Neural progenitor cell (in vitro differentiated cells): ENCODE data around the gene PIMREG. TPM values are rescaled to one million over a fixed set of nuclear protein-coding genes. Genes with fewer than 3 reads are reported as not detected.
A peak's percentile ranks its signal among the peaks of the same experiment; 100 is the strongest.

ENCODE experiments used
- DNase-seq: peaks from one replicate; pipeline ENCODE4 v3.0.0-alpha.2; 2016; ENCODE audit warnings: low spot score
- H2AFZ ChIP-seq: fragments of 200-600 bp; sonication (generic); replicated peaks from 2 replicates; pipeline ENCODE4 v1.6.1; 2016; ENCODE audit warnings: antibody characterized with exemption
- H3F3A ChIP-seq: fragments of 200-600 bp; sonication (generic); 2 replicates; pipeline ENCODE4 v1.6.1; 2016; ENCODE audit warnings: antibody characterized with exemption, low read depth
- H3K27ac ChIP-seq: fragments of 200-600 bp; sonication (generic); 2 replicates; pipeline ENCODE4 v1.5.1; 2016; ENCODE audit warnings: mild to moderate bottlenecking
- H3K27me3 ChIP-seq: fragments of 200-600 bp; sonication (generic); 2 replicates; pipeline ENCODE4 v1.6.1; 2016; ENCODE audit warnings: mild to moderate bottlenecking, moderate library complexity
- H3K36me3 ChIP-seq: fragments of 200-600 bp; sonication (generic); 2 replicates; pipeline ENCODE4 v1.5.1; 2016
- H3K4me1 ChIP-seq: fragments of 200-600 bp; sonication (generic); 2 replicates; pipeline ENCODE4 v1.6.1; 2016; ENCODE audit warnings: mixed run types
- H3K4me2 ChIP-seq: fragments of 200-600 bp; sonication (generic); 2 replicates; pipeline ENCODE4 v1.6.1; 2016
- H3K4me3 ChIP-seq: fragments of 200-600 bp; sonication (generic); 2 replicates; pipeline ENCODE4 v1.5.1; 2016
- H3K79me2 ChIP-seq: fragments of 200-600 bp; sonication (generic); 2 replicates; pipeline ENCODE4 v1.6.1; 2016; ENCODE audit warnings: low read depth
- H3K9ac ChIP-seq: fragments of 200-600 bp; sonication (generic); 2 replicates; pipeline ENCODE4 v1.6.1; 2016
- H3K9me3 ChIP-seq: fragments of 200-600 bp; sonication (generic); 2 replicates; pipeline ENCODE4 v1.5.1; 2016; ENCODE audit warnings: low read depth
- H4K20me1 ChIP-seq: fragments of 200-600 bp; sonication (generic); 2 replicates; pipeline ENCODE4 v1.6.1; 2016; ENCODE audit warnings: low read depth
- H3K27ac Mint-ChIP-seq: 3 replicates; pipeline ENCODE4 v1.8.0; 2021; ENCODE audit warnings: mixed read lengths
- H3K27me3 Mint-ChIP-seq: 2 replicates; pipeline ENCODE4 v1.8.0; 2022; ENCODE audit warnings: low read depth, mild to moderate bottlenecking, inconsistent platforms, moderate library complexity, mixed read lengths; ENCODE audit not compliant: insufficient read depth
- H3K36me3 Mint-ChIP-seq: 3 replicates; pipeline ENCODE4 v1.8.0; 2021; ENCODE audit warnings: mixed read lengths
- H3K4me1 Mint-ChIP-seq: 3 replicates; pipeline ENCODE4 v1.8.0; 2021; ENCODE audit warnings: mixed read lengths
- H3K4me3 Mint-ChIP-seq: 3 replicates; pipeline ENCODE4 v1.8.0; 2021; ENCODE audit warnings: mild to moderate bottlenecking, moderate library complexity, mixed read lengths
- H3K9me3 Mint-ChIP-seq: 3 replicates; pipeline ENCODE4 v1.8.0; 2020; ENCODE audit warnings: mixed read lengths
- CTCF ChIP-seq: fragments of 200-600 bp; sonication (generic); IDR thresholded peaks from 2 replicates; pipeline ENCODE4 v1.5.1; 2017; ENCODE audit warnings: antibody characterized with exemption, mild to moderate bottlenecking
- EZH2 ChIP-seq: fragments of 200-600 bp; sonication (generic); IDR thresholded peaks from 2 replicates; pipeline ENCODE4 v1.6.1; 2017; ENCODE audit warnings: antibody characterized with exemption, mild to moderate bottlenecking, moderate library complexity
- EZH2phosphoT487 ChIP-seq: fragments of 200-600 bp; sonication (generic); IDR thresholded peaks from 2 replicates; pipeline ENCODE4 v1.6.1; 2017; ENCODE audit warnings: antibody characterized with exemption
- total RNA-seq: library from RNA; depleted of rRNA; stranded (reverse); fragments of >200 nt; gene quantifications from 2 replicates; pipeline ENCODE4 v1.2.3, GENCODE V29; 2015; ENCODE audit warnings: low replicate concordance

The PIMREG gene
- total RNA-seq, 1 donor from 2014 or later: 71.3 TPM

- Histone ChIP-seq H2AFZ (no peak overlapping the region), H3K9me3 (peaks cover 12% of the 10 kb centered on the region), H3F3A (peaks cover 8% of the 10 kb centered on the region), H3K9ac (no peak overlapping the region), H3K79me2 (no peaks in the 10 kb centered on the region), H3K27ac (no peak overlapping the region), H3K36me3 (no peaks in the 10 kb centered on the region), H3K4me1 (peaks cover 15% of the 10 kb centered on the region), H4K20me1 (no peaks in the 10 kb centered on the region), H3K4me2 (peak overlapping the region; percentile 67), H3K27me3 (no peaks in the 10 kb centered on the region), H3K4me3 (no peak overlapping the region)
- H3K9me3 Mint-ChIP-seq: peaks cover 14% of the 10 kb centered on the region
- peaks cover 22% of the 10 kb centered on the region for H3K27me3 Mint-ChIP-seq
- peaks cover 24% of the 10 kb centered on the region for H3K4me1 Mint-ChIP-seq
- H3K36me3 Mint-ChIP-seq: peaks cover 6% of the 10 kb centered on the region
- TF ChIP-seq EZH2phosphoT487 (no peak), EZH2 (no peak), CTCF (no peak)
- no peak overlapping the region for H3K27ac Mint-ChIP-seq
- DNase-seq: peak; percentile 86
- no peak overlapping the region for H3K4me3 Mint-ChIP-seq
These were observed 15.0 kb upstream of the PIMREG start for GRCh38 chr17:6429266-6429665.

- peaks cover 6% of the 10 kb centered on the region for H3K36me3 Mint-ChIP-seq
- Histone ChIP-seq H3K4me1 (peaks cover 24% of the 10 kb centered on the region), H3K9me3 (peaks cover 12% of the 10 kb centered on the region), H3K4me2 (no peak overlapping the region), H3K27me3 (no peaks in the 10 kb centered on the region), H4K20me1 (no peaks in the 10 kb centered on the region), H2AFZ (no peak overlapping the region), H3K36me3 (no peaks in the 10 kb centered on the region), H3K9ac (no peak overlapping the region), H3K27ac (no peak overlapping the region), H3F3A (peaks cover 17% of the 10 kb centered on the region), H3K79me2 (no peaks in the 10 kb centered on the region), H3K4me3 (no peak overlapping the region)
- H3K27me3 Mint-ChIP-seq: peaks cover 22% of the 10 kb centered on the region
- TF ChIP-seq CTCF (peak; percentile 43), EZH2 (no peak)
- H3K9me3 Mint-ChIP-seq: peaks cover 14% of the 10 kb centered on the region
- H3K4me1 Mint-ChIP-seq: peaks cover 33% of the 10 kb centered on the region
- H3K4me3 Mint-ChIP-seq: no peak overlapping the region
- no peak overlapping the region for H3K27ac Mint-ChIP-seq
- DNase-seq: no peak
These were observed 13.5 kb upstream of the PIMREG start for GRCh38 chr17:6430769-6431168.

GRCh38 chr17:6435051-6435450 lies 9.2 kb upstream of the PIMREG start, which contains the start of gene AIPL1:
Gene AIPL1, minus strand, starts transcription at chr17:6435121. Its CDS starts 17 bp downstream, at chr17:6435104.
- no peaks in the 10 kb centered on the region for H3K27me3 ChIP-seq
- no peaks in the 10 kb centered on the region for H4K20me1 ChIP-seq
- TF ChIP-seq CTCF (no peak), EZH2 (no peak), EZH2phosphoT487 (no peak)
- no peak within 1 kb of the TSS for H3K9ac ChIP-seq
- H3K4me2 ChIP-seq: peak within 1 kb of the TSS; percentile 18
- H3K4me1 Mint-ChIP-seq: peaks cover 40% of the 10 kb centered on the region
- peaks cover 12% of the 10 kb centered on the region for H3K9me3 ChIP-seq
- no peaks in the 10 kb centered on the region for H3K36me3 ChIP-seq
- peaks cover 6% of the 10 kb centered on the region for H3K36me3 Mint-ChIP-seq
- H3K79me2 ChIP-seq: no peaks in the 10 kb centered on the region
- peaks cover 25% of the 10 kb centered on the region for H3K4me1 ChIP-seq
- H3K27ac ChIP-seq: no peak within 1 kb of the TSS
- peak within 1 kb of the TSS; percentile 79 for H2AFZ ChIP-seq
- DNase-seq: peak; percentile 45
- peaks cover 12% of the 10 kb centered on the region for H3K9me3 Mint-ChIP-seq
- H3K4me3 Mint-ChIP-seq: no peak within 1 kb of the TSS
- H3K27me3 Mint-ChIP-seq: peaks cover 19% of the 10 kb centered on the region
- H3K27ac Mint-ChIP-seq: peak within 1 kb of the TSS; percentile 87
- H3F3A ChIP-seq: peaks cover 21% of the 10 kb centered on the region
- no peak within 1 kb of the TSS for H3K4me3 ChIP-seq
